Sigmoid colon (tissue), 4 donors: ENCODE data around the gene WDFY1.

Experiments
- EP300 ChIP-seq, 4 donors: sonication (generic); formaldehyde crosslinking; IDR thresholded peaks; one replicate each; pipeline ENCODE4 v1.6.1; 2017; ENCODE audit warnings: antibody characterized with exemption in 4 of 4
- POLR2A ChIP-seq, 2 donors: fragments of 450-650 bp; IDR thresholded peaks; one replicate each; pipeline ENCODE4 v1.6.1; 2016; ENCODE audit warnings: antibody characterized with exemption in 2 of 2, mild to moderate bottlenecking in 2 of 2, moderate library complexity in 2 of 2
- POLR2AphosphoS5 ChIP-seq, 4 donors: sonication (generic); formaldehyde crosslinking; IDR thresholded peaks; one replicate each; pipeline ENCODE4 v1.6.1; 2017; ENCODE audit warnings: antibody characterized with exemption in 4 of 4
- TF ChIP-seq, protein P1 (sequence below), 4 experiments: fragments of 450-650 bp in 3 of 4; fragments of 200-600 bp in 1 of 4; IDR thresholded peaks; one replicate each; pipeline ENCODE4 v1.5.1; 2016 to 2019; ENCODE audit warnings: antibody characterized with exemption in 4 of 4, mild to moderate bottlenecking in 3 of 4, moderate library complexity in 2 of 4

DNA sequence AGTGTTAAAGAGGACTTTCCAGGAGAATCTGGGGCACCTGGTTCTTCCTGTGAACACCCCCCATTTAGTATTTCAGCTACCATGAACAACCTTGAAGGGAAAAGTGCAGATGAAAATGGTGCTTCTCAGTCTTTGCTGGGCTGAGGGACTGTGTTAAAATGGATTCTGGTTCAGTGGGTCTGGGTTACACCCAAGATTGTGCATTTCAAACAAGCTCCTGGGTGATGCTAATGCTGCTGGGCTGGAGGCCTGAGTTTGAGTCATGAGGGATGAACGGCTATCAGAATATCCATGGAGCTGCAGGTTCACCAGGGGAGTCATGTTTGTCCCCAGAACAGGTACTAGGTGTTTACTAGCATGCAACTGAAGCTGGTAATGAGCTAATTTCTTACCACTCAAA, 36.1 kb upstream of the WDFY1 start:
- TF ChIP-seq POLR2AphosphoS5 (IDR thresholded peaks at IDR 0.05): no peak
- TF ChIP-seq POLR2A (IDR thresholded peaks at IDR 0.05): no peak
- TF ChIP-seq, protein P1, sequence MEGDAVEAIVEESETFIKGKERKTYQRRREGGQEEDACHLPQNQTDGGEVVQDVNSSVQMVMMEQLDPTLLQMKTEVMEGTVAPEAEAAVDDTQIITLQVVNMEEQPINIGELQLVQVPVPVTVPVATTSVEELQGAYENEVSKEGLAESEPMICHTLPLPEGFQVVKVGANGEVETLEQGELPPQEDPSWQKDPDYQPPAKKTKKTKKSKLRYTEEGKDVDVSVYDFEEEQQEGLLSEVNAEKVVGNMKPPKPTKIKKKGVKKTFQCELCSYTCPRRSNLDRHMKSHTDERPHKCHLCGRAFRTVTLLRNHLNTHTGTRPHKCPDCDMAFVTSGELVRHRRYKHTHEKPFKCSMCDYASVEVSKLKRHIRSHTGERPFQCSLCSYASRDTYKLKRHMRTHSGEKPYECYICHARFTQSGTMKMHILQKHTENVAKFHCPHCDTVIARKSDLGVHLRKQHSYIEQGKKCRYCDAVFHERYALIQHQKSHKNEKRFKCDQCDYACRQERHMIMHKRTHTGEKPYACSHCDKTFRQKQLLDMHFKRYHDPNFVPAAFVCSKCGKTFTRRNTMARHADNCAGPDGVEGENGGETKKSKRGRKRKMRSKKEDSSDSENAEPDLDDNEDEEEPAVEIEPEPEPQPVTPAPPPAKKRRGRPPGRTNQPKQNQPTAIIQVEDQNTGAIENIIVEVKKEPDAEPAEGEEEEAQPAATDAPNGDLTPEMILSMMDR (IDR thresholded peaks at IDR 0.05): no peak
- TF ChIP-seq EP300 (IDR thresholded peaks at IDR 0.05): no peak
